ENCODE data around the gene ERC2.

GRCh38 chr3:55617385-55617784 is 850.9 kb downstream of the ERC2 start:
- TF ChIP-seq POLR2A (IDR thresholded peaks at IDR 0.05; ENCODE audit: low read depth, low read length): no peak
- no peak for TF ChIP-seq TAF1 (IDR thresholded peaks at IDR 0.05; ENCODE audit: borderline replicate concordance, low read depth, low read length)

All from GM12892 (cell line).